Activated CD8-positive, alpha-beta memory T cell treated with anti-CD3 and anti-CD28 coated beads for 48 hours (primary cell): ENCODE results near the gene NACA2.
"Not testable (repeated sequence)": the region's sequence is repeated elsewhere in the genome, so short reads cannot be mapped to it uniquely, and the experiment has no call there.

Source experiments
- DNase-seq, 3 experiments: peaks; one replicate each; pipeline ENCODE4 v3.0.0-alpha.2; 2020; ENCODE audit warnings: low read depth in 2 of 3, low spot score in 2 of 3

NACA2 gene

GRCh38 chr17:61591018-61591417 lies at the start of gene NACA2:
TSS of gene NACA2 (minus strand) at chr17:61591219. CDS start at chr17:61591180, 39 bp downstream.
- no peak for DNase-seq

- no peak for DNase-seq
These were observed 48.8 kb upstream of the NACA2 start for GRCh38 chr17:61639818-61640217.

GRCh38 chr17:61638087-61638486 lies 47.1 kb upstream of the NACA2 start:
- no peak for DNase-seq

GRCh38 chr17:61635913-61636432 lies 45.0 kb upstream of the NACA2 start:
- peak in 1 of 3 experiments; percentile 21 for DNase-seq

- no peak for DNase-seq
These were observed 44.0 kb upstream of the NACA2 start for GRCh38 chr17:61634942-61635538.

- DNase-seq = no peak
These were observed 43.1 kb upstream of the NACA2 start for GRCh38 chr17:61634011-61634539.

- no peak for DNase-seq
These were observed 41.8 kb upstream of the NACA2 start for GRCh38 chr17:61632826-61633225.

- DNase-seq = no peak
These were observed 40.8 kb upstream of the NACA2 start for GRCh38 chr17:61631800-61632199.

- DNase-seq = not testable (repeated sequence)
These were observed 37.1 kb upstream of the NACA2 start for GRCh38 chr17:61628158-61628557.

GRCh38 chr17:61627658-61628057 lies 36.6 kb upstream of the NACA2 start:
- no peak for DNase-seq

- DNase-seq = no peak
These were observed 36.1 kb upstream of the NACA2 start for GRCh38 chr17:61627125-61627524.

- DNase-seq = no peak
These were observed 34.5 kb upstream of the NACA2 start for GRCh38 chr17:61625564-61625963.

GRCh38 chr17:61624951-61625350 lies 33.9 kb upstream of the NACA2 start:
- no peak for DNase-seq

- DNase-seq = no peak
These were observed 30.3 kb upstream of the NACA2 start for GRCh38 chr17:61621317-61621716.

- no peak for DNase-seq
These were observed 28.9 kb upstream of the NACA2 start for GRCh38 chr17:61619953-61620352.

GRCh38 chr17:61619493-61619892 lies 28.5 kb upstream of the NACA2 start:
- DNase-seq = no peak

GRCh38 chr17:61618950-61619349 lies 27.9 kb upstream of the NACA2 start:
- no peak for DNase-seq

- DNase-seq = no peak
These were observed 26.3 kb upstream of the NACA2 start for GRCh38 chr17:61617330-61617729.

GRCh38 chr17:61616783-61617182 lies 25.8 kb upstream of the NACA2 start:
- DNase-seq = no peak

GRCh38 chr17:61614219-61614618 lies 23.2 kb upstream of the NACA2 start:
- no peak for DNase-seq

GRCh38 chr17:61611323-61611722 lies 20.3 kb upstream of the NACA2 start:
- no peak for DNase-seq

GRCh38 chr17:61605692-61606091 lies 14.7 kb upstream of the NACA2 start:
- no peak for DNase-seq

- no peak for DNase-seq
These were observed 10.3 kb upstream of the NACA2 start for GRCh38 chr17:61601297-61601696.
